ENCODE data around the gene APOLD1. TPM values are rescaled to one million over a fixed set of nuclear protein-coding genes. Genes with fewer than 3 reads are reported as not detected.
"Not testable (repeated sequence)": the region's sequence is repeated elsewhere in the genome, so short reads cannot be mapped to it uniquely, and the experiment has no call there.

APOLD1 gene, protein sequence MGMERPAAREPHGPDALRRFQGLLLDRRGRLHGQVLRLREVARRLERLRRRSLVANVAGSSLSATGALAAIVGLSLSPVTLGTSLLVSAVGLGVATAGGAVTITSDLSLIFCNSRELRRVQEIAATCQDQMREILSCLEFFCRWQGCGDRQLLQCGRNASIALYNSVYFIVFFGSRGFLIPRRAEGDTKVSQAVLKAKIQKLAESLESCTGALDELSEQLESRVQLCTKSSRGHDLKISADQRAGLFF
- 1 to 10 TPM in 4 of 6 experiments, under 1 TPM in 2; 0.27 to 5.6 (median 1.2) TPM for total RNA-seq
- long read RNA-seq: 0 reads

DNA sequence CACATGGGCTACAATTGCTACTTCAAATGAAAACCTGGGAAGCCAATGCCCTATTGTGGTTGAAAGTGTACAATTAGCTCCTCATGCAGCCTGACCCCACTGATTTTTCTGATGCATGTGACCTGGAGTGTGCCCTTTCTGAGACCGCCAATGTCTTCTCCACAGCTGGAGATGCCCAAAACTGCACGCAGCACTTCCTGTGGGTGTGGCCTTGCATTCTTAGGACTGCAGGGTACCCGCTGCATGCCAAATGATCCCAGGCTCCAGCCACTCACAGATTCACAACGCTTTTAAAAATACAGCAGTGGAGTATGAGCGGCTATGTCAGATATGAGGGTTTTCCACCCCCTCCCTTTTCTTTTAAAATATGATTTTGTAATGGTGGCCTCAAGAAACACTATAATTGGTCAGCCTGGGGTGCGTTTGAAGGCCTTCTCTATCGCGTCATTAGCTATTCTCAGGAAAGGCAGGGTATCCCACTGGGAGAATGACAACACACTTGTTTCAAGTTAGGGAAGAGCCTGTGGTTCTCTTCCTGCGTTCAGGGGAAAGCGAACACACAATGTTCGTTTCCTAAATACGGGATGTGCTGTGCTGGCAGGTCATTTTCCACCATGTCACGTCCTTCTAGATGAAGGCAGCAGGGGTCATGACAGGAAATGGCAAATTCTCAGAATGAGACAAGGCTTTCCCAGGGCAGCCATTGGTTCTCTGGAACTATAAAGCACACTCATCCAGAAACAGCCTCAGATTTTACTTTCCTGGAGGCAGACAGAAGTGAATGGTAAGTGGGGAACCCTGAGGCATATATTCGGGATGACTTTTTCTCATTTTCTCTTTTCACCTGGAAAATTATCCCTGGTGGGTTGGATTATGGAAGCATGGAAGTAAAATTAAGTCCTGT lies at the start of gene APOLD1:
Gene APOLD1 (plus strand): TSS at position 749 of the 904 bp plus-strand sequence. CDS start 33 bp downstream, at position 782.
- no peaks in the 10 kb centered on the region for H3K36me3 ChIP-seq
- H3K9me3 ChIP-seq: no peaks in the 10 kb centered on the region
- peak within 1 kb of the TSS; percentile 68 to 84 (median 80) for H3K4me3 ChIP-seq
- TF ChIP-seq, protein P1, sequence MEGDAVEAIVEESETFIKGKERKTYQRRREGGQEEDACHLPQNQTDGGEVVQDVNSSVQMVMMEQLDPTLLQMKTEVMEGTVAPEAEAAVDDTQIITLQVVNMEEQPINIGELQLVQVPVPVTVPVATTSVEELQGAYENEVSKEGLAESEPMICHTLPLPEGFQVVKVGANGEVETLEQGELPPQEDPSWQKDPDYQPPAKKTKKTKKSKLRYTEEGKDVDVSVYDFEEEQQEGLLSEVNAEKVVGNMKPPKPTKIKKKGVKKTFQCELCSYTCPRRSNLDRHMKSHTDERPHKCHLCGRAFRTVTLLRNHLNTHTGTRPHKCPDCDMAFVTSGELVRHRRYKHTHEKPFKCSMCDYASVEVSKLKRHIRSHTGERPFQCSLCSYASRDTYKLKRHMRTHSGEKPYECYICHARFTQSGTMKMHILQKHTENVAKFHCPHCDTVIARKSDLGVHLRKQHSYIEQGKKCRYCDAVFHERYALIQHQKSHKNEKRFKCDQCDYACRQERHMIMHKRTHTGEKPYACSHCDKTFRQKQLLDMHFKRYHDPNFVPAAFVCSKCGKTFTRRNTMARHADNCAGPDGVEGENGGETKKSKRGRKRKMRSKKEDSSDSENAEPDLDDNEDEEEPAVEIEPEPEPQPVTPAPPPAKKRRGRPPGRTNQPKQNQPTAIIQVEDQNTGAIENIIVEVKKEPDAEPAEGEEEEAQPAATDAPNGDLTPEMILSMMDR (IDR thresholded peaks at IDR 0.05): no peak
- peak; percentile 78 for TF ChIP-seq POLR2A (IDR thresholded peaks at IDR 0.05)
- H3K27ac ChIP-seq: peak within 1 kb of the TSS; percentile 83 to 94 (median 93)
- intact Hi-C loops (cut with DNase I): no loop called here
- DNase-seq (no peak), ATAC-seq (peak in 3 of 4 donors; percentile 4 to 37 (median 16))
- H3K4me1 ChIP-seq: peaks cover 0 to 14% (median 8%) of the 10 kb centered on the region in 4 donors
- 73% methylated on average over 14 of the region's 14 CpGs for whole genome bisulfite sequencing (ENCODE audit: insufficient coverage, low coverage, low lambda C conversion rate, missing lambda C conversion rate)
- H3K27me3 ChIP-seq: no peaks in the 10 kb centered on the region

DNA sequence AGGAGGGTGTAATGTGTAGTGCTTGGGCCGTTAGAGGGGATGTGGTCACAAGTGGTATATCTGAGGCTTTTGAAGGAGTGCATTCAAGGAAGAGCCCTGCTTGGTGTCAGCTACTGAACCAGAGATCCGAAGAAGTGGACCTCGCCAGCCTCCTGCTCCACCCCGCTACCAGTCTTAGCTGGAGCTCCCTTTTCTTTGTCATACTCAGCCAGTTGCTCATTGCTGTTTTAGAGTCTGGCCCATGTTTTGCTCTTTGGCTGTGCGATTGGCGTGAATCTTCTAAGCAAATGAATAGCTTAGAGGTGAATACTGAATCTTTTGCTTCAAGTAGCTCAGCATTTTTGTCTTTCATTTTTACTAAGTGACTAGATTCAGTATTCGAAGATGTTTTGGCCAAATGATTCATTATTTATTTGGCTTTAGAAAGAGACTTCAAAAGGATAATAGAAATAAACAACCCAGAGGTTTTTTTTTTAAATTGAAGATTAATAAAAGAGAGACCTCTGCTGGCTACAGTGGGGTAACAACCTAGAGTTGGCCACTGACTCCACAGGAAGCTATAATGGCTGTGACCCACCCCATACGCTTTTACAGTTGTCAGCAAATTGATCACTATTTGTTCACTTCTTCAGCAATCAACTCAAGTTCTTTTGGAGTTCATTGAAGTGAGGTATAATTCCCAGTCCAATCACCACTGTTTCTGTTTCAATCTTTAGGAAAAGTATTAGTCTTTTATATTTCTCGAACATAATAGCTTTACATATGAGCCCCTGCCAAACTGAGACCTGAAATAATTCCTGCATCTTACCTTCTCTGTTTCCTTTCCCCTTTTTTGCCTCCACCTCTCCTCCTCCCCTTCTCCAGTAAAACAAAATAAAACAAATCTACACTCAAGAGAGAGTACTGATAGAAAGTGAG lies 48.4 kb upstream of the APOLD1 start:
- H3K9me3 ChIP-seq: no peaks in the 10 kb centered on the region
- no peaks in the 10 kb centered on the region for H3K36me3 ChIP-seq
- H3K27me3 ChIP-seq: no peaks in the 10 kb centered on the region
- 48% methylated on average over 9 of the region's 9 CpGs for WGBS (ENCODE audit: insufficient coverage, low coverage, low lambda C conversion rate, missing lambda C conversion rate)
- peak overlapping the region in 1 of 3 donors; percentile 5 for H3K27ac ChIP-seq
- H3K4me1 ChIP-seq: no peaks in the 10 kb centered on the region
- intact Hi-C loops (cut with DNase I): no loop called here
- DNase-seq: no peak
- peak; percentile 84 to 87 (median 85) for ATAC-seq
- H3K4me3 ChIP-seq: no peak overlapping the region
- TF ChIP-seq, protein P1 (IDR thresholded peaks at IDR 0.05): peak; percentile 44 to 65 (median 60)
- TF ChIP-seq POLR2A (IDR thresholded peaks at IDR 0.05): no peak

DNA sequence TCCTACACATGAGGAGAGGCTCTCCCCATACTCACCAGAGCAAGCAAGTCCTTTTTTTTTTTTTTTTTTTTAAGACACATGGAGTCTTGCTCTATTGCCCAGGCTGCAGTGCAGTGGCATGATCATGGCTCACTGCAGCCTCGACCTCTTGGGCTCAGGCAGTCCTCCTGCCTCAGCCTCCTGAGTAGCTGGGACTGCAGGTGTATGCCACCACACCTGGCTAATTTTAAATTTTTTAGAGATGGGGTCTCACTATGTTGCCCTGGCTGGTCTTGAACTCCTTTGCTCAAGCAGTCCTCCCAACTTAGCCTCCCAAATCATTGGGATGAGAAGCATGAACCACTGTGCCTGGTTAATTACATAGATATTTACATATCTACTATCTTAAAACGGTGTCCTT lies 47.3 kb upstream of the APOLD1 start:
- H3K4me1 ChIP-seq; ATAC-seq; intact Hi-C loops (cut with DNase I); H3K4me3 ChIP-seq; H3K27me3 ChIP-seq; H3K9me3 ChIP-seq; H3K36me3 ChIP-seq; DNase-seq; H3K27ac ChIP-seq: not testable (repeated sequence)
- 94% methylated on average over 1 of the region's 2 CpGs for WGBS (ENCODE audit: insufficient coverage, low coverage, low lambda C conversion rate, missing lambda C conversion rate)

DNA sequence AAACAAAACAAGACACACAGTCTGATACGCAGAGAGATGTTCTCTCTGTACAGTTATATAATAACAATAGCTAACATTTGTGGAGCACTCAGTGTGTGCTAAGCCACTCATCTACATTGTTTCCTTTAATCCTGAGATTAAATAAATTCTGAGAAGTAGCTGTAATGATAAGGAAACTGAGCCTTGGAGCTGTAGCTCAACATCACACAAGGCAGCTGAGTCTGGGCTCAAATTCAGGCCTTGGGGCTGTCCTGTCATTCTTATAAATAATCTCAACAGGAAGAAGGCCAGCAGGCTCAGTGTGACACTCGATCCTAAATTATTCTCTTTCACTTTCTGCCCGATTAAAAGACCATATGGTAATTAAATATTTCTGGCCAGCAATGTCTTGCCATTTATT lies 43.8 kb upstream of the APOLD1 start:
- no peak for DNase-seq
- Histone ChIP-seq H3K36me3 (no peaks in the 10 kb centered on the region), H3K9me3 (no peaks in the 10 kb centered on the region), H3K4me1 (no peaks in the 10 kb centered on the region), H3K27ac (no peak overlapping the region), H3K4me3 (no peak overlapping the region), H3K27me3 (no peaks in the 10 kb centered on the region)
- TF ChIP-seq, protein P1 (IDR thresholded peaks at IDR 0.05): no peak
- no peak for TF ChIP-seq POLR2A (IDR thresholded peaks at IDR 0.05)
- ATAC-seq: peak in 3 of 4 donors; percentile 57 to 62 (median 61)
- WGBS (ENCODE audit: insufficient coverage, low coverage, low lambda C conversion rate, missing lambda C conversion rate): 42% methylated on average over 3 of the region's 3 CpGs
- intact Hi-C loops (cut with DNase I): no loop called here
